Fibroblast of the aortic adventitia (primary cell): Measurements from ENCODE around the gene RPS2. TPM values are rescaled to one million over a fixed set of nuclear protein-coding genes. Genes with fewer than 3 reads are reported as not detected.

Source experiments
- DNase-seq: peaks from one replicate; pipeline ENCODE4 v3.0.0-alpha.2; 2010; ENCODE audit warnings: low read depth
- H3K4me3 ChIP-seq: 2 replicates; pipeline ENCODE4 v1.5.1; 2011; ENCODE audit warnings: low read depth, mild to moderate bottlenecking, control low read depth, low read length, moderate library complexity
- CTCF ChIP-seq: IDR thresholded peaks from 2 replicates; pipeline ENCODE4 v1.5.1; 2011; ENCODE audit warnings: mild to moderate bottlenecking, low read length, control low read depth, inconsistent platforms; ENCODE audit not compliant: insufficient read depth
- total RNA-seq: library from RNA; depleted of rRNA; stranded (reverse); fragments of >200 nt; gene quantifications from 2 replicates; pipeline ENCODE4 v1.2.3, GENCODE V29; 2012; ENCODE audit warnings: low replicate concordance

The RPS2 gene
- total RNA-seq, 1 donor, result 1,645 TPM

GRCh38 chr16:1938316-1938715 is 26.3 kb downstream of the RPS2 start:
- no peak overlapping the region for H3K4me3 ChIP-seq
- no peak for DNase-seq
- no peak for TF ChIP-seq CTCF

- no peak for DNase-seq
- no peak for TF ChIP-seq CTCF
- no peak overlapping the region for H3K4me3 ChIP-seq
Observed at GRCh38 chr16:1936945-1937479, 27.6 kb downstream of the RPS2 start.

GRCh38 chr16:1933097-1933661 is 31.4 kb downstream of the RPS2 start:
- H3K4me3 ChIP-seq, result no peak overlapping the region
- no peak for DNase-seq
- TF ChIP-seq CTCF, result no peak

- no peak for DNase-seq
- TF ChIP-seq CTCF, result no peak
- no peak overlapping the region for H3K4me3 ChIP-seq
Observed at GRCh38 chr16:1932050-1933028, 32.3 kb downstream of the RPS2 start.

- no peak for TF ChIP-seq CTCF
- no peak overlapping the region for H3K4me3 ChIP-seq
- no peak for DNase-seq
Observed at GRCh38 chr16:1930338-1930720, 34.3 kb downstream of the RPS2 start.

GRCh38 chr16:1929578-1930337 is 34.9 kb downstream of the RPS2 start:
- TF ChIP-seq CTCF, result peak; percentile 63
- DNase-seq, result peak; percentile 74

More at GRCh38 chr16:1929578-1930337, 34.9 kb downstream of the RPS2 start:
- H3K4me3 ChIP-seq, result peak overlapping the region; percentile 66
